Stimulated activated naive CD8-positive, alpha-beta T cell treated with anti-CD3 and anti-CD28 coated beads, Interleukin-15, Interleukin-2, amounts not matched to agents 100 U/mL and 50 U/mL, for 24 hours (primary cell): ENCODE results near the gene PRDM16.

Experiments
- ATAC-seq: fragments of 150-1000 bp; cut with Tn5 transposase; one replicate; pipeline ENCODE4 v1.10.0; 2021
- DNase-seq: peaks from one replicate; pipeline ENCODE4 v3.0.0; 2021

The PRDM16 gene

GRCh38 chr1:3068564-3069431 is at the start of gene PRDM16:
Gene PRDM16 (plus strand): TSS chr1:3069203. CDS start chr1:3069260, 57 bp downstream.
- DNase-seq (peak; percentile 39), ATAC-seq (no peak)

GRCh38 chr1:3019516-3020051 is 49.4 kb upstream of the PRDM16 start:
- DNase-seq: no peak
- ATAC-seq: no peak

GRCh38 chr1:3020263-3020909 is 48.6 kb upstream of the PRDM16 start:
- no peak for DNase-seq
- ATAC-seq: no peak

GRCh38 chr1:3021233-3021671 is 47.8 kb upstream of the PRDM16 start, which contains the start of gene ACTRT2:
Gene ACTRT2 (plus strand): TSS chr1:3021467. CDS start chr1:3021687, 220 bp downstream.
- DNase-seq (no peak), ATAC-seq (no peak)

- ATAC-seq (no peak), DNase-seq (no peak)
These were observed 47.1 kb upstream of the PRDM16 start for GRCh38 chr1:3021801-3022401.

- DNase-seq: no peak
- ATAC-seq: no peak
These were observed 46.5 kb upstream of the PRDM16 start for GRCh38 chr1:3022511-3022973.

GRCh38 chr1:3022976-3023375 is 46.0 kb upstream of the PRDM16 start:
- ATAC-seq (no peak), DNase-seq (no peak)

- DNase-seq (no peak), ATAC-seq (no peak)
These were observed 45.0 kb upstream of the PRDM16 start for GRCh38 chr1:3024019-3024418.

GRCh38 chr1:3024588-3024987 is 44.4 kb upstream of the PRDM16 start:
- no peak for DNase-seq
- no peak for ATAC-seq

GRCh38 chr1:3026124-3026523 is 42.9 kb upstream of the PRDM16 start:
- ATAC-seq: no peak
- no peak for DNase-seq

GRCh38 chr1:3026581-3027391 is 42.2 kb upstream of the PRDM16 start:
- ATAC-seq: no peak
- no peak for DNase-seq

GRCh38 chr1:3027611-3028371 is 41.2 kb upstream of the PRDM16 start:
- ATAC-seq: no peak
- DNase-seq: no peak

- DNase-seq (no peak), ATAC-seq (no peak)
These were observed 40.3 kb upstream of the PRDM16 start for GRCh38 chr1:3028531-3029282.

GRCh38 chr1:3029481-3029961 is 39.5 kb upstream of the PRDM16 start:
- ATAC-seq (no peak), DNase-seq (no peak)

GRCh38 chr1:3029991-3030662 is 38.9 kb upstream of the PRDM16 start:
- no peak for DNase-seq
- ATAC-seq: no peak

- no peak for ATAC-seq
These were observed 38.2 kb upstream of the PRDM16 start for GRCh38 chr1:3030663-3031381.

GRCh38 chr1:3031401-3032221 is 37.4 kb upstream of the PRDM16 start:
- ATAC-seq (no peak), DNase-seq (no peak)

More at GRCh38 chr1:3030663-3031381, 38.2 kb upstream of the PRDM16 start:
- no peak for DNase-seq
